Trophoblast cell (in vitro differentiated cells and primary cell): ENCODE measurements around the gene NFAT5.
"Not testable (repeated sequence)": the region's sequence is repeated elsewhere in the genome, so short reads cannot be mapped to it uniquely, and the experiment has no call there.

Experiments
- DNase-seq, 2 donors: peaks; one replicate each; pipeline ENCODE4 v3.0.0-alpha.2; 2016
- H2AFZ ChIP-seq: 2 replicates; pipeline ENCODE4 v1.6.1; 2013; ENCODE audit warnings: low read length, moderate library complexity, mild to moderate bottlenecking; ENCODE audit not compliant: insufficient read depth, poor library complexity
- H2AK5ac ChIP-seq: 2 replicates; pipeline ENCODE4 v1.6.1; 2013; ENCODE audit warnings: mild to moderate bottlenecking, low read length
- H2BK120ac ChIP-seq: 2 replicates; pipeline ENCODE4 v1.6.1; 2013; ENCODE audit warnings: low read length, mild to moderate bottlenecking, moderate library complexity; ENCODE audit not compliant: insufficient read depth, poor library complexity
- H2BK12ac ChIP-seq: 2 replicates; pipeline ENCODE4 v1.6.1; 2013; ENCODE audit warnings: mild to moderate bottlenecking, low read length, moderate library complexity
- H2BK5ac ChIP-seq: 2 replicates; pipeline ENCODE4 v1.6.1; 2013; ENCODE audit warnings: low read length, low read depth, moderate library complexity, mild to moderate bottlenecking; ENCODE audit not compliant: poor library complexity
- H3K14ac ChIP-seq: 2 replicates; pipeline ENCODE4 v1.6.1; 2013; ENCODE audit warnings: mild to moderate bottlenecking, low read length
- H3K18ac ChIP-seq: 2 replicates; pipeline ENCODE4 v1.6.1; 2013; ENCODE audit warnings: mild to moderate bottlenecking, low read length
- H3K23ac ChIP-seq: 2 replicates; pipeline ENCODE4 v1.6.1; 2013; ENCODE audit warnings: low read length
- H3K27ac ChIP-seq: 2 replicates; pipeline ENCODE4 v1.5.1; 2013; ENCODE audit warnings: low read depth, mild to moderate bottlenecking, inconsistent platforms, low read length, moderate library complexity
- H3K27me3 ChIP-seq: 2 replicates; pipeline ENCODE4 v1.6.1; 2013; ENCODE audit warnings: inconsistent platforms, mild to moderate bottlenecking, low read length, moderate library complexity; ENCODE audit not compliant: insufficient read depth
- H3K36me3 ChIP-seq, 2 experiments: 1 replicate in 1 of 2; 2 replicates in 1 of 2; pipeline ENCODE4 v1.6.1; 2013; ENCODE audit warnings: low read length in 2 of 2, mild to moderate bottlenecking in 2 of 2, moderate library complexity in 1 of 2; ENCODE audit not compliant: insufficient read depth in 2 of 2, control insufficient read depth in 1 of 2
- H3K4ac ChIP-seq: 2 replicates; pipeline ENCODE4 v1.6.1; 2013; ENCODE audit warnings: low read depth, mild to moderate bottlenecking, low read length, moderate library complexity
- H3K4me1 ChIP-seq, 2 experiments: 1 replicate in 1 of 2; 2 replicates in 1 of 2; pipeline ENCODE4 v1.6.1; 2013; ENCODE audit warnings: low read length in 2 of 2, mild to moderate bottlenecking in 2 of 2, moderate library complexity in 1 of 2; ENCODE audit not compliant: insufficient read depth in 2 of 2, control insufficient read depth in 1 of 2
- H3K4me2 ChIP-seq: 2 replicates; pipeline ENCODE4 v1.6.1; 2013; ENCODE audit warnings: inconsistent platforms, mild to moderate bottlenecking, low read length, moderate library complexity
- H3K4me3 ChIP-seq: 2 replicates; pipeline ENCODE4 v1.5.1; 2013; ENCODE audit warnings: mild to moderate bottlenecking, low read depth, low read length, inconsistent platforms
- H3K79me1 ChIP-seq: one replicate; pipeline ENCODE4 v1.6.1; 2013; ENCODE audit warnings: low read length
- H3K79me2 ChIP-seq: 2 replicates; pipeline ENCODE4 v1.6.1; 2013; ENCODE audit warnings: low read length, mild to moderate bottlenecking; ENCODE audit not compliant: control insufficient read depth, insufficient read depth, poor library complexity
- H3K9ac ChIP-seq: 2 replicates; pipeline ENCODE4 v1.6.1; 2013; ENCODE audit warnings: mild to moderate bottlenecking, low read length
- H3K9me3 ChIP-seq: 2 replicates; pipeline ENCODE4 v1.6.1; 2013; ENCODE audit warnings: low read depth, mild to moderate bottlenecking, control low read depth, inconsistent platforms, low read length; ENCODE audit not compliant: insufficient read depth
- H4K12ac ChIP-seq: 2 replicates; pipeline ENCODE4 v1.6.1; 2013; ENCODE audit warnings: low read depth, mild to moderate bottlenecking, low read length, moderate library complexity
- H4K8ac ChIP-seq: 2 replicates; pipeline ENCODE4 v1.6.1; 2013; ENCODE audit warnings: low read depth, mild to moderate bottlenecking, low read length, moderate library complexity
- H4K91ac ChIP-seq: one replicate; pipeline ENCODE4 v1.6.1; 2013; ENCODE audit warnings: low read depth, mild to moderate bottlenecking, low read length, moderate library complexity
- WGBS: extraction: QIAGEN DNeasy Blood & Tissue Kit; methylation state at CpG from one replicate; pipeline ENCODE4 v1.1.7; 2013; ENCODE audit warnings: missing lambda C conversion rate; ENCODE audit not compliant: insufficient read length, insufficient coverage; ENCODE audit errors: extremely low coverage; 5-methylcytosine and 5-hydroxymethylcytosine counted together

The NFAT5 gene

GRCh38 chr16:69559164-69559563 lies 6.6 kb upstream of the NFAT5 start:
- Histone ChIP-seq H2BK12ac (no peak overlapping the region), H2BK5ac (no peak overlapping the region), H3K27ac (no peak overlapping the region), H4K12ac (no peak overlapping the region), H4K91ac (no peak overlapping the region), H3K27me3 (no peaks in the 10 kb centered on the region), H3K4me1 (peaks cover 0 to 1% of the 10 kb centered on the region in 2 experiments), H3K36me3 (no peaks in the 10 kb centered on the region), H3K9me3 (no peaks in the 10 kb centered on the region), H2AFZ (no peak overlapping the region), H3K18ac (no peak overlapping the region), H2AK5ac (no peak overlapping the region), H3K4ac (no peak overlapping the region), H3K79me1 (no peaks in the 10 kb centered on the region), H3K23ac (no peak overlapping the region), H3K4me3 (no peak overlapping the region), H3K14ac (no peak overlapping the region), H2BK120ac (no peak overlapping the region), H4K8ac (no peak overlapping the region), H3K79me2 (no peaks in the 10 kb centered on the region), H3K9ac (no peak overlapping the region), H3K4me2 (no peak overlapping the region)
- DNase-seq: no peak
- no CpG with 5 or more reads among the region's 2 CpGs for WGBS

- H3K27me3 ChIP-seq, H3K23ac ChIP-seq, H4K12ac ChIP-seq, H3K14ac ChIP-seq, H2BK5ac ChIP-seq, H2AFZ ChIP-seq, H3K9ac ChIP-seq, H3K79me1 ChIP-seq, DNase-seq, H4K91ac ChIP-seq, H3K4me3 ChIP-seq, H3K9me3 ChIP-seq, H2BK12ac ChIP-seq, H3K18ac ChIP-seq, H3K36me3 ChIP-seq, H2AK5ac ChIP-seq, H3K79me2 ChIP-seq, H3K4ac ChIP-seq, H4K8ac ChIP-seq, H3K27ac ChIP-seq, H3K4me1 ChIP-seq, H3K4me2 ChIP-seq, H2BK120ac ChIP-seq: not testable (repeated sequence)
- no CpG with 5 or more reads among the region's 2 CpGs for WGBS
These were observed 4.4 kb upstream of the NFAT5 start for GRCh38 chr16:69561367-69561766.

GRCh38 chr16:69561901-69562300 lies 3.9 kb upstream of the NFAT5 start:
- Histone ChIP-seq H3K9me3 (no peaks in the 10 kb centered on the region), H3K18ac (no peak overlapping the region)

GRCh38 chr16:69562813-69563212 lies 3.0 kb upstream of the NFAT5 start:
- Histone ChIP-seq H3K79me2 (peaks cover 16% of the 10 kb centered on the region), H2AFZ (no peak overlapping the region), H2BK12ac (no peak overlapping the region), H3K9ac (no peak overlapping the region), H2BK120ac (no peak overlapping the region), H3K79me1 (peaks cover 16% of the 10 kb centered on the region), H3K4ac (no peak overlapping the region), H4K8ac (no peak overlapping the region), H3K4me2 (no peak overlapping the region), H2AK5ac (no peak overlapping the region), H3K27ac (no peak overlapping the region), H3K23ac (no peak overlapping the region), H3K27me3 (no peaks in the 10 kb centered on the region), H3K4me3 (no peak overlapping the region), H4K91ac (no peak overlapping the region), H3K18ac (no peak overlapping the region), H3K36me3 (no peaks in the 10 kb centered on the region), H3K14ac (no peak overlapping the region), H3K4me1 (peaks cover under 1 to 3% of the 10 kb centered on the region in 2 experiments), H3K9me3 (no peaks in the 10 kb centered on the region), H4K12ac (no peak overlapping the region), H2BK5ac (no peak overlapping the region)
- WGBS: no CpG with 5 or more reads among the region's 3 CpGs
- no peak for DNase-seq

More at GRCh38 chr16:69561901-69562300, 3.9 kb upstream of the NFAT5 start:
- Histone ChIP-seq H3K23ac (no peak overlapping the region), H2AK5ac (no peak overlapping the region), H3K9ac (no peak overlapping the region), H2BK120ac (no peak overlapping the region), H3K79me2 (peaks cover 14% of the 10 kb centered on the region), H3K4ac (no peak overlapping the region), H2AFZ (no peak overlapping the region), H3K36me3 (no peaks in the 10 kb centered on the region), H3K14ac (no peak overlapping the region), H4K12ac (no peak overlapping the region), H2BK5ac (no peak overlapping the region), H2BK12ac (no peak overlapping the region), H3K27me3 (no peaks in the 10 kb centered on the region), H4K91ac (no peak overlapping the region), H3K79me1 (peaks cover 14% of the 10 kb centered on the region), H3K27ac (no peak overlapping the region), H4K8ac (no peak overlapping the region), H3K4me1 (peaks cover 0 to 2% of the 10 kb centered on the region in 2 experiments), H3K4me2 (no peak overlapping the region), H3K4me3 (no peak overlapping the region)
- DNase-seq: no peak
